Upper lobe of left lung (tissue), 4 donors: ENCODE measurements around the gene MGAT5B.

Experiments used
- CTCF ChIP-seq, 6 experiments: fragments of 450-650 bp in 4 of 6; fragments of 200-600 bp in 2 of 6; sonication (generic) in 2 of 6; IDR thresholded peaks; one replicate each; pipeline ENCODE4 v1.5.1; 2016 to 2019; ENCODE audit warnings: antibody characterized with exemption in 6 of 6
- EP300 ChIP-seq, 4 donors: sonication (generic); formaldehyde crosslinking; IDR thresholded peaks; one replicate each; pipeline ENCODE4 v1.5.1; 2017; ENCODE audit warnings: antibody characterized with exemption in 4 of 4, control low read depth in 2 of 4

- TF ChIP-seq CTCF (IDR thresholded peaks at IDR 0.05) = no peak
- TF ChIP-seq EP300 (IDR thresholded peaks at IDR 0.05) = no peak
Measured at GRCh38 chr17:76974721-76975120, 106.5 kb downstream of the MGAT5B start.
